Natural killer cell treated with Interleukin-12 subunit alpha and Interleukin-12 subunit beta and Interleukin-15 and Interleukin-18, amount 100 ng/mL, for 72 hours (primary cell): ENCODE data around the gene ARID3C. TPM values are rescaled to one million over a fixed set of nuclear protein-coding genes. Genes with fewer than 3 reads are reported as not detected.
A peak's percentile ranks its signal among the peaks of the same experiment; 100 is the strongest.

Experiments used
- ATAC-seq, 2 donors: fragments of 150-1000 bp; cut with Tn5 transposase in 1 of 2; sonication (Bioruptor Pico), chemical (Tn5 transposase) in 1 of 2; 2 replicates each; pipeline ENCODE4 v1.10.0; 2021
- DNase-seq: peaks from one replicate; pipeline ENCODE4 v3.0.0; 2022; ENCODE audit warnings: low spot score
- H3K27ac Mint-ChIP-seq, 2 donors: 1 replicate in 1 of 2; 2 replicates in 1 of 2; pipeline ENCODE4 v1.8.0; 2022; ENCODE audit warnings: mixed read lengths in 2 of 2, mild to moderate bottlenecking in 1 of 2, moderate library complexity in 1 of 2
- H3K27me3 Mint-ChIP-seq, 2 donors: 1 replicate in 1 of 2; 2 replicates in 1 of 2; pipeline ENCODE4 v1.8.0; 2022; ENCODE audit warnings: mixed read lengths in 2 of 2
- H3K36me3 Mint-ChIP-seq: one replicate; pipeline ENCODE4 v1.8.0; 2022; ENCODE audit warnings: mixed read lengths
- H3K4me1 Mint-ChIP-seq, 2 donors: 1 replicate in 1 of 2; 2 replicates in 1 of 2; pipeline ENCODE4 v1.8.0; 2022; ENCODE audit warnings: low read depth in 2 of 2, mixed read lengths in 2 of 2, mild to moderate bottlenecking in 1 of 2
- H3K4me3 Mint-ChIP-seq: one replicate; pipeline ENCODE4 v1.8.0; 2022; ENCODE audit warnings: mixed read lengths
- H3K9me3 Mint-ChIP-seq: 2 replicates; pipeline ENCODE4 v1.8.0; 2022; ENCODE audit warnings: mixed read lengths
- total RNA-seq, 2 donors: library from RNA; stranded (reverse); gene quantifications; one replicate each; pipeline ENCODE4 v1.2.3, GENCODE V29; 2022

ARID3C gene
- total RNA-seq, result under 1 TPM in 1 of 2 donors, not detected in 1; 0.31 TPM

DNA sequence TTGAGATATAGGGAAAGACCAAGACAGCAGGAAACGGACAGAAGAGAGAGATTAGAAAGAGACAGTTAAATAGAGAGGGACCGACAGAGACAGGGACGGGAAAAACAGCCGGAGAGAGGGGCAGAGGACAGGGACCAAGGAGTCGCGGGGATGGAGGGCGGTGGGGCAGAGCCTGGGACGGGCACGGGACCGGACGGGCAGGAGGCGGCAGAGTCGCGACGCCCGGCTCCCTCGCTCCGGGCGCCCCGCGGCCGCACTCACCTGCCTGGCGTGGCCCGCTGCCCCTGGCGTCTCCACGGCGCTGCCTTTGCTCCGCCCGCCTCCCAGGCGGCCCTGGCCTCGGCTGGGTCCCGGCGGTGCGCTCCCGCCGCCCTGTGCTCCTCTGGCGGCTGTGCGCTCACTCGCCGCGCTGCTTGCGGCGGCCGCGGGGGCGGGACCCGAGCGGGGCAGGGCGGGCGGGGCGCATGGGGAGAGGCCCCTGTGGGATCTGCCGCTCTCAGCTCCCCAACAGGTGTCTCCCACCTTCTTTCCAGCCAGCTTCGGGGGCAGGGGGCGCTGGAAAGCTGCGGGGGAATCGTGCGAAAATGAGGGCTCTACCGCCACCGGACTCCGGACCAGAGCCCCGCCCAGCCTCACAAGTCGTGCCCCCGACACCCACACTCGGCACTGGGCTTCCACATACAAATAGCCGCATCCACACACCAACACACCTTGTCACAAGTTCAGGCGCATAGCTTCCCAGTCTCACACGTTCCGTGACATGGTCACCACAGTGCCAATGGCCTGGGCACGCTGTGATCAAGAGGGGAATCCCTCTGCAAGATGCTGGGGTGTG is at the start of gene ARID3C:
Gene ARID3C, minus strand, starts transcription at position 411 of the 835 bp plus-strand sequence. CDS start 1,052 bp downstream, outside the sequence.
- no peaks in the 10 kb centered on the region for H3K9me3 Mint-ChIP-seq
- DNase-seq (no peak), ATAC-seq (peak; percentile 69 to 82)
- peaks cover 15 to 21% of the 10 kb centered on the region in 2 donors for H3K4me1 Mint-ChIP-seq
- no peak within 1 kb of the TSS for H3K27ac Mint-ChIP-seq
- peaks cover 39 to 46% of the 10 kb centered on the region in 2 donors for H3K27me3 Mint-ChIP-seq
- peak within 1 kb of the TSS; percentile 95 for H3K4me3 Mint-ChIP-seq
- peaks cover 7% of the 10 kb centered on the region for H3K36me3 Mint-ChIP-seq

DNA sequence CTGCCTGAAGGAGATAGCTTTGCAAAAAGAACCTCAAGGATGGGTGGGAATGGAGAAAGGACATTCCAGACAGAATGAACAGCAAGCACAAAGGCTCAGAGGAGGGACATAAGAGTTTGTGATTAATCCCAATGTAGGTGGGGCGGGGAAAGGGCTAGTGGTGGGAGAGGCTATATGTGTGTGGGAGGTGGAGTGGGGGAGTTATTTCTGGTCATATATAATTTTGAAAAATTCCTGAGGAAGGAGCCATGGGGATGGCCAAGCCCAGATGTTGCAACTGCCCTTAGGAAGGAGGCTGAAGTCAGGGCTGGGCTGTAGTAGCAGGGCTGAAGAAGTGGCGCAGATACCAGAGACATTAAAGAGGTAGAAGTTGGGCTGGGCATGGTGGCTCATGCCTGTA is 47.0 kb upstream of the ARID3C start:
- Mint-ChIP-seq H3K27me3 (no peaks in the 10 kb centered on the region), H3K27ac (no peak overlapping the region), H3K4me1 (peaks cover 0 to 3% of the 10 kb centered on the region in 2 donors), H3K9me3 (no peaks in the 10 kb centered on the region), H3K4me3 (no peak overlapping the region), H3K36me3 (no peaks in the 10 kb centered on the region)
- ATAC-seq, result no peak
- no peak for DNase-seq

- ATAC-seq (peak; percentile 61 to 68), DNase-seq (no peak)
- H3K36me3 Mint-ChIP-seq, result no peaks in the 10 kb centered on the region
- no peaks in the 10 kb centered on the region for H3K27me3 Mint-ChIP-seq
- H3K9me3 Mint-ChIP-seq, result no peaks in the 10 kb centered on the region
- H3K27ac Mint-ChIP-seq, result no peak overlapping the region
- peaks cover 0 to 3% of the 10 kb centered on the region in 2 donors for H3K4me1 Mint-ChIP-seq
- no peak overlapping the region for H3K4me3 Mint-ChIP-seq
Observed at GRCh38 chr9:34675048-34675714, 46.3 kb upstream of the ARID3C start.

DNA sequence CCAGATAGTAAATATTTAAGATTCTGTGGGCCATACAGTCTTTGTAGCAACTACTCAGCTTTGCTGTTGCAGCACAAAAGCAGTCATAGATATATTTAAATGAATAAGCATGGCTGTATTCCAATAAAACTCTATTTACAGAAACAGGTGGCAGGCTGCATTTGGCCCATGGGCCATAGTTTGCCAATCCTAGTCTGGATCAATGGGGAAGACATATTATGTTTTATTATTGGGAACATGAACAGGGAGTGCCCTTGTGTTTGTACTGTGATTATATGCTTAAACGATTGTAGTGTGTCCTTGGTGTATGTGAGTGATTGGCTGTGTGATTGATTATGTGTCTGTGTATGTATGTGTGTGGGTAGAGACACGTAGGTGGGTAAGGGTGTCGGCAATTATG is 45.6 kb upstream of the ARID3C start:
- no peaks in the 10 kb centered on the region for H3K36me3 Mint-ChIP-seq
- H3K27me3 Mint-ChIP-seq, result no peaks in the 10 kb centered on the region
- peaks cover 0 to 3% of the 10 kb centered on the region in 2 donors for H3K4me1 Mint-ChIP-seq
- no peak overlapping the region for H3K27ac Mint-ChIP-seq
- DNase-seq, result no peak
- H3K4me3 Mint-ChIP-seq, result no peak overlapping the region
- no peak for ATAC-seq
- H3K9me3 Mint-ChIP-seq, result no peaks in the 10 kb centered on the region

GRCh38 chr9:34671307-34671706 is 42.4 kb upstream of the ARID3C start:
- Mint-ChIP-seq H3K4me1 (peaks cover 5 to 7% of the 10 kb centered on the region in 2 donors), H3K27me3 (no peaks in the 10 kb centered on the region), H3K4me3 (no peak overlapping the region), H3K27ac (no peak overlapping the region), H3K36me3 (no peaks in the 10 kb centered on the region), H3K9me3 (no peaks in the 10 kb centered on the region)
- ATAC-seq (no peak), DNase-seq (no peak)

DNA sequence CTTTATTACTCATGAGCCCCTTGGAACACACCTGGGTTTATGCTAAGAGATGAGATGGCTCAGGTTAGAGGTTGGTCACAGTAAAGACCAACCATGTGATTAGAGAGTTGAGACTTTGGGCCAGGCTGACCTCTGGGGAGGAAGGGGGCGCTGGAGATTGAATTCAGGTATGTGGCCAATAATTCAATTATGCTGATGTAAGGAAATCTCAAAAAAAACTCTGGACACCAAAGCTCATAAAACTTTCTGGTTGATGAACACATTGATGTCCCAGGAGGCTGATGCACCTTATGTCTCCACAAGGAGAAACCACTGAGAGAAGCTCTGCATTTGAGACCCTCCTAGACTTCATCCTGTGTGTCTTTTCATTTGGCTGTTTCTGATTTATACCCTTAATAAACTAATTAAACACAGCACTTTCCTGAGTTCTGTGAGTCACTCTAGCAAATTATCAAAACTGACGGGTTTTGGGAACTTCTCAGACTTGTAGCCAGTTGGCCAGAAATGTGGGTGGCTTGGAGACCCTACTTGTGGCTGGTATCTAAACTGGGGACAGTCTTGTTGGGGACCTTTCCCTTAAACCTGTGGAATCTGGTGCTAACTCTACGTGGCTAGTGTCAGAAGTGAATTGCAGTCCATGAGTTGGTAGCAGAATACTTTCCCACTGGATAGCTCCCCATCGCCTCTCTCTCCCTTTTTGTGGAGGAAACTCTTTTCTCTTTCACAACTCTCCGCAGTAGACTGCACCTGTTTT is 41.1 kb upstream of the ARID3C start:
- H3K9me3 Mint-ChIP-seq, result no peaks in the 10 kb centered on the region
- ATAC-seq, result no peak
- no peaks in the 10 kb centered on the region for H3K36me3 Mint-ChIP-seq
- no peaks in the 10 kb centered on the region for H3K27me3 Mint-ChIP-seq
- DNase-seq, result no peak
- peaks cover 5 to 9% of the 10 kb centered on the region in 2 donors for H3K4me1 Mint-ChIP-seq
- H3K27ac Mint-ChIP-seq, result no peak overlapping the region
- H3K4me3 Mint-ChIP-seq, result no peak overlapping the region

GRCh38 chr9:34665381-34666250 is 36.8 kb upstream of the ARID3C start:
- Mint-ChIP-seq H3K36me3 (no peaks in the 10 kb centered on the region), H3K4me1 (peaks cover 18 to 23% of the 10 kb centered on the region in 2 donors), H3K9me3 (no peaks in the 10 kb centered on the region), H3K27ac (peak overlapping the region; percentile 76 to 85), H3K4me3 (peak overlapping the region; percentile 88), H3K27me3 (no peaks in the 10 kb centered on the region)
- ATAC-seq (peak; percentile 91 to 93), DNase-seq (peak; percentile 93)

- no peaks in the 10 kb centered on the region for H3K27me3 Mint-ChIP-seq
- peak overlapping the region; percentile 14 to 85 for H3K27ac Mint-ChIP-seq
- DNase-seq (no peak), ATAC-seq (no peak)
- no peaks in the 10 kb centered on the region for H3K9me3 Mint-ChIP-seq
- H3K4me3 Mint-ChIP-seq, result peak overlapping the region; percentile 88
- no peaks in the 10 kb centered on the region for H3K36me3 Mint-ChIP-seq
- H3K4me1 Mint-ChIP-seq, result peaks cover 18 to 23% of the 10 kb centered on the region in 2 donors
Observed at GRCh38 chr9:34665067-34665380, 36.2 kb upstream of the ARID3C start.

GRCh38 chr9:34664281-34665066 is 35.6 kb upstream of the ARID3C start:
- Mint-ChIP-seq H3K9me3 (no peaks in the 10 kb centered on the region), H3K4me1 (peaks cover 18 to 23% of the 10 kb centered on the region in 2 donors), H3K4me3 (peak overlapping the region; percentile 88), H3K27me3 (no peaks in the 10 kb centered on the region), H3K36me3 (no peaks in the 10 kb centered on the region), H3K27ac (peak overlapping the region; percentile 14 to 79)
- DNase-seq (peak; percentile 82), ATAC-seq (peak in 1 of 2 donors; percentile 53)

GRCh38 chr9:34663303-34663605 is 34.4 kb upstream of the ARID3C start:
- no peaks in the 10 kb centered on the region for H3K9me3 Mint-ChIP-seq
- no peaks in the 10 kb centered on the region for H3K27me3 Mint-ChIP-seq
- no peak for ATAC-seq
- H3K4me1 Mint-ChIP-seq, result peaks cover 18 to 23% of the 10 kb centered on the region in 2 donors
- H3K36me3 Mint-ChIP-seq, result no peaks in the 10 kb centered on the region
- no peak overlapping the region for H3K4me3 Mint-ChIP-seq
- no peak for DNase-seq
- peak overlapping the region in 1 of 2 donors; percentile 79 for H3K27ac Mint-ChIP-seq

DNA sequence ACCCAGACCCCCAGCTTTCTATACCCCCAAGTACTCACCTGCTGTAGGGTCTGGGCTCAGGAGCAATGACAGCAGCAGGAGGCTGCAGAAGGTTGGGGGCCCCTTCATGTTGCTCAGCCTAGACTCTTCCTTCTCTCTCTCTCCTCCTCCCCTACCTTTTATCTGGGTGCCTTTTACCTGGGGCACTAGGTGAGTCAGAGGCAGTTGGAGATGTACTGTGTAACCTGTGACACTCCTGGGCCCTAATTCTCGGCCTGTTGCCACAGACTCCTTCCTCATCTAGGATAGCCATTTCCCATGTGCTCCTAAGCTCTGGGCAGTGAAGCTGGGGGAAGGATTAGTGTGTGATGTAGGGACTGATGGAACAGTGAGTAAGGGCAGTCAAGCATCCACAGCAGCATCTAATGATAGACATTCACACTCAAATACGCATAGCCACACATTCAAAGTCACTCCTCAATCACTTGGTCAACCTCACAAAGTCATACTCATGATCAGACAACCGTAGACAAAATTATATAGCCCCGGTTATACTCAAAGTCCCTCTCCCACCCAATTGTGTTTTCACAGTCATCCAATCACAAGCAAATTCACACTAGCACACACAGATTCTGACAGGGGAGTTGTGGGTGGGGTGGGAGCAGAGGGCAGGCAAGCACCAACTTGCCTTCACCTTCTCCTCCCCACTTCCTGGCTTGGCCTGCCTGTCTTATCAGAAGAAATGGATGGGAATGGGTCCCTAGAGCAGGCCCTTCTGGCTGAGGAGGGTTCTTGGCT is 33.8 kb upstream of the ARID3C start, which contains the start of gene CCL27:
Gene CCL27, minus strand, starts transcription at position 132 of the 777 bp plus-strand sequence. Its CDS starts 24 bp downstream, at position 108.
- peak within 1 kb of the TSS in 1 of 2 donors; percentile 79 for H3K27ac Mint-ChIP-seq
- no peaks in the 10 kb centered on the region for H3K27me3 Mint-ChIP-seq
- no peaks in the 10 kb centered on the region for H3K36me3 Mint-ChIP-seq
- H3K4me3 Mint-ChIP-seq, result no peak within 1 kb of the TSS
- no peak for ATAC-seq
- DNase-seq, result no peak
- peaks cover 18 to 23% of the 10 kb centered on the region in 2 donors for H3K4me1 Mint-ChIP-seq
- H3K9me3 Mint-ChIP-seq, result no peaks in the 10 kb centered on the region
